Natural killer cell treated with Interleukin-12 subunit alpha and Interleukin-12 subunit beta and Interleukin-15 and Interleukin-18, amount 100 ng/mL, for 72 hours (primary cell): ENCODE results near the gene TNK2. TPM values are rescaled to one million over a fixed set of nuclear protein-coding genes. Genes with fewer than 3 reads are reported as not detected.
"Not testable (repeated sequence)": the region's sequence is repeated elsewhere in the genome, so short reads cannot be mapped to it uniquely, and the experiment has no call there.

ENCODE experiments used
- ATAC-seq, 2 donors: fragments of 150-1000 bp; cut with Tn5 transposase in 1 of 2; sonication (Bioruptor Pico), chemical (Tn5 transposase) in 1 of 2; 2 replicates each; pipeline ENCODE4 v1.10.0; 2021
- DNase-seq: peaks from one replicate; pipeline ENCODE4 v3.0.0; 2022; ENCODE audit warnings: low spot score
- H3K27ac Mint-ChIP-seq, 2 donors: 1 replicate in 1 of 2; 2 replicates in 1 of 2; pipeline ENCODE4 v1.8.0; 2022; ENCODE audit warnings: mixed read lengths in 2 of 2, mild to moderate bottlenecking in 1 of 2, moderate library complexity in 1 of 2
- H3K27me3 Mint-ChIP-seq, 2 donors: 1 replicate in 1 of 2; 2 replicates in 1 of 2; pipeline ENCODE4 v1.8.0; 2022; ENCODE audit warnings: mixed read lengths in 2 of 2
- H3K36me3 Mint-ChIP-seq: one replicate; pipeline ENCODE4 v1.8.0; 2022; ENCODE audit warnings: mixed read lengths
- H3K4me1 Mint-ChIP-seq, 2 donors: 1 replicate in 1 of 2; 2 replicates in 1 of 2; pipeline ENCODE4 v1.8.0; 2022; ENCODE audit warnings: low read depth in 2 of 2, mixed read lengths in 2 of 2, mild to moderate bottlenecking in 1 of 2
- H3K4me3 Mint-ChIP-seq: one replicate; pipeline ENCODE4 v1.8.0; 2022; ENCODE audit warnings: mixed read lengths
- H3K9me3 Mint-ChIP-seq: 2 replicates; pipeline ENCODE4 v1.8.0; 2022; ENCODE audit warnings: mixed read lengths
- total RNA-seq, 2 donors: library from RNA; stranded (reverse); gene quantifications; one replicate each; pipeline ENCODE4 v1.2.3, GENCODE V29; 2022

Gene TNK2
- total RNA-seq, 2 donors from 2014 or later: 63.5 to 116 TPM

DNA sequence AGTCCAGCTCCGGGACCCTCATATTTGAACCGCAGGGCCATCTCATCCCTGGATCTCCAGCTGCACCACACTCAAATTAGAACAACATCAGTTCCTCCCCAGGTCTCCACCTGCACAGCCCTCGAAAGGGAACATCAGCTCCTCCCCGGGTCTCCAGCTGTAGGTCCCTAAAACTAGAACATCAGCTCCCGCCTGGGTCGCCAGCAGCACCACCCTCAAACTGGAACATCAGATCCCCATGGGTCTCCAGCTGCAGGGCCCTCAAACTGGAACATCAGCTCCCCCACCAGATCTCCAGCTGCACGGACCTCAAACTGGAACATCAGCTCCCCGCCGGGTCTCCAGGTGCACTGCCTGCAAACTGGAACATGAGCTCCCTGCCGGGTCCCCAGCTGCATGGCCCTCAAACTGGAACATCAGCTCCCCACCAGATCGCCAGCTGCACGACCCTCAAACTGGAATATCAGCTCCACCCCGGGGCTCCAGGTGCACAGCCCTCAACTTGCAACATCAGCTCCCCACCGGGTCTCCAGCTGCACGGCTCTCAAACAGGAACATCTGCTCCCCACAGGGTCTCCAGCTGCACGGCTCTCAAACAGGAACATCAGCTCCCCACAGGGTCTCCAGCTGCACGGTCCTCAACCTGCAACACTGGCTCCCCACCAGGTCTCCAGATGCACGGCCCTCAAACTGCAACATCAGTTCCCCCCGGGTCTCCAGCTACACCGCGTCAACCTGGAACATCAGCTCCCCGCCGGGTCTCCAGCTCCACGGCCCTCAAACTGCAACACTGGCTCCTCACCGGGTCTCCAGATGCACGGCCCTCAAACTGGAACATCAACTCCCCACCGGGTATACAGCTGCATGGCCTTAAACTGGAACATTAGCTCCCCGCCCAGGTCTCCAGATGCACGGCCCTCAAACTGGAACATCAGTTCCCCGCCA is 31.4 kb upstream of the TNK2 start:
- H3K4me1 Mint-ChIP-seq: peaks cover 4 to 23% of the 10 kb centered on the region in 2 donors
- ATAC-seq, DNase-seq: not testable (repeated sequence)

DNA sequence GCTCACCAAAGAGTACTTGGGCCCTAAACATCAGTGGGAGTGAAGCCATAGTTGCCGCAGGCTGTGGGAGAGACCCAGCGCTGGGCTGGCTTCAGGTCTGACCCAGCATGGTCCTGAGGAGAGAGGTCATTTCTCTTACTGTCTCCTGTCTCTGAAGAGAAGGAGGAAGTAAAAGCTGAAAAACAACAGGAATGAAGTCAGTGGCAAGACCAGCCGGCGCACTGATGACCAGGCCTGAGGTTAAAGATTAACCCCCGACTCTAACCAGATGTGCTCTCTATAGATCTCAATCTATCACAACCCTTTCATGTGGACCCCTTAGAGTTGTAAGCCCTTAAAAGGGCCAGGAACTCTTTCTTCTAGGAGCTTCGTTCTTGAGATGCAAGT is 24.7 kb upstream of the TNK2 start:
- not testable (repeated sequence) for H3K9me3 Mint-ChIP-seq, H3K36me3 Mint-ChIP-seq

More for the DNA sequence above, 31.4 kb upstream of the TNK2 start:
- not testable (repeated sequence) for H3K27ac Mint-ChIP-seq, H3K4me3 Mint-ChIP-seq, H3K9me3 Mint-ChIP-seq, H3K27me3 Mint-ChIP-seq
- H3K36me3 Mint-ChIP-seq: peaks cover 11% of the 10 kb centered on the region

DNA sequence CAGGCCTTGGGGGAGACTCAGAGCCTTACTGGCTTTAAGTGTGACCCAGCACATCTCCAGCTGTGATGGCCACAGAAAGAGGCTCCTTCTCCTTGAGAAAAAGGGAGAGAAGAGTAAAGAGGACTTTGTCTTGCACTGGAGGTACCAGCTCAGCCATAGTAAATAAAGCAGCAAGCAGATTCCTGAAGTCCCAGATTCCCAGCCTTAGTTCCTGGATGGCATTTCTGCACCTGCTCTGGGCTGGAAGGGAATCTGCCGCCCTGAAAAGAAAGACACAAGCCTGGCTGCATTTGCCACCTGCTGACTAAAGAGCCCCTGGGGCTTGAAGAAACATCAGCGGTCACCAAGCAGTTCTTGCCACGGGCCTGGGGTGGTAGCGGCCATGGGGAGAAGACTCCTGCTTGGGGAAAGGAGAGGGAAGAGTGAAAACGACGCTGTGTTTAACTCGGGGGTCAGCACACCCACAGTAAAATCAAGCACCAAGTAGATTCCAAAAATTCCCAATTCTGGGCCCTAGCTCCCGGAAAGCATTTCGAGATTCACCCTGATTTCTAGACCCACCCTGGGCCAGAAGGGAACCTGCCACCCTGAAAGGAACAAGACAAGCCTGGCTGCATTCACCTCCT is 24.2 kb upstream of the TNK2 start:
- DNase-seq (no peak), ATAC-seq (no peak)
- Mint-ChIP-seq H3K36me3 (no peaks in the 10 kb centered on the region), H3K27ac (no peak overlapping the region), H3K9me3 (no peaks in the 10 kb centered on the region), H3K27me3 (no peaks in the 10 kb centered on the region), H3K4me3 (no peak overlapping the region), H3K4me1 (no peaks in the 10 kb centered on the region)

More for the DNA sequence above, 24.7 kb upstream of the TNK2 start:
- H3K4me3 Mint-ChIP-seq, H3K4me1 Mint-ChIP-seq, ATAC-seq, H3K27ac Mint-ChIP-seq, DNase-seq, H3K27me3 Mint-ChIP-seq: not testable (repeated sequence)

DNA sequence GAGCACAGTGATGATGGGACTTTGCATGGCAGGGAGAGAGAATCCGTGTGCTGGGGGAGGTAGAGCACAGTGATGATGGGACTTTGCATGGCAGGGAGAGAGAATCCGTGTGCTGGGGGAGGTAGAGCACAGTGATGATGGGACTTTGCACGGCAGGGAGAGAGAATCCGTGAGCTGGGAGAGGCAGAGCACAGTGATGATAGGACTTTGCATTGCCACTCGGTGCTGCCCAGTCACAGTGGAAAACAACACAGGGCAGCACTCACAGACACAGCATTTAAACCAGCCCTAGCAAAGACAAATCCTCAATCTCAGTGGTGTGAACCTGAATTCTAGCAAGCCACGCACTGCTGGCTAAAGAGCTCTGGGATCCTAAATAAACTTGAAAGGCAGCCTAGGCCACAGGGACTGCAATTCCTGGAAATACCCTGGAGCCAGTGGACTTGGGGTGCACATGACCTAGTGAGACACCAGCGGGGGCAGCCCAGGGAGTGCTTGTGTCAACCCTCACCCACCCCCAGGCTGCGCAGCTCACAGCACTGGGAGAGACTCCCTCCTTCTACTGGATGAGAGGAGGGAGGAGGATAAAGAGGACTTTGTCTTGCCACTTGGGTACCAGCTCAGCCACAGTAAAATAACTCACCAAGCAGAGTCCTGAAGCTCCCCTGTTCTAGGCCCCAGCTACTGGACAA is 23.4 kb upstream of the TNK2 start:
- ATAC-seq (no peak), DNase-seq (no peak)
- no peaks in the 10 kb centered on the region for H3K27me3 Mint-ChIP-seq
- H3K36me3 Mint-ChIP-seq: no peaks in the 10 kb centered on the region
- H3K4me3 Mint-ChIP-seq: no peak overlapping the region
- no peak overlapping the region for H3K27ac Mint-ChIP-seq
- no peaks in the 10 kb centered on the region for H3K9me3 Mint-ChIP-seq
- no peaks in the 10 kb centered on the region for H3K4me1 Mint-ChIP-seq

DNA sequence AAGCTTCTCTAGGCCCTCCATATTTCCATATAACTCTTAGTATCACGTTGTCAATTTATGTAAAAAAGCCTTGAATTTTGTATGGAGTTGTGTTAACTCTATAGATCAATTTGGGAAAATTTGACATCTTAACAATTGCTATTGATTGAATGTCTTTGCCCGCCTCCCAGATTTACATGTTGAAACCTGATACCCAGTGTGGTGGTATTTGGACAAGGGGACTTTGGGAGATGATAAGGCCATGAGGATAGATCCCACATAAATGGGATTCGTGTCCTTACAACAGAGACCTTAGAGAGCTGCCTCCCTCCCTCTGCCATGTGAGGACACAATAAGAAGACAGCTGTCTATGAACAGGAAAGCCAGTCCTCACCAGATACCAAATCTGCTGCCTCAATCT is 21.1 kb upstream of the TNK2 start:
- no peaks in the 10 kb centered on the region for H3K9me3 Mint-ChIP-seq
- no peaks in the 10 kb centered on the region for H3K4me1 Mint-ChIP-seq
- H3K4me3 Mint-ChIP-seq: no peak overlapping the region
- ATAC-seq (no peak), DNase-seq (no peak)
- no peaks in the 10 kb centered on the region for H3K27me3 Mint-ChIP-seq
- no peaks in the 10 kb centered on the region for H3K36me3 Mint-ChIP-seq
- no peak overlapping the region for H3K27ac Mint-ChIP-seq

DNA sequence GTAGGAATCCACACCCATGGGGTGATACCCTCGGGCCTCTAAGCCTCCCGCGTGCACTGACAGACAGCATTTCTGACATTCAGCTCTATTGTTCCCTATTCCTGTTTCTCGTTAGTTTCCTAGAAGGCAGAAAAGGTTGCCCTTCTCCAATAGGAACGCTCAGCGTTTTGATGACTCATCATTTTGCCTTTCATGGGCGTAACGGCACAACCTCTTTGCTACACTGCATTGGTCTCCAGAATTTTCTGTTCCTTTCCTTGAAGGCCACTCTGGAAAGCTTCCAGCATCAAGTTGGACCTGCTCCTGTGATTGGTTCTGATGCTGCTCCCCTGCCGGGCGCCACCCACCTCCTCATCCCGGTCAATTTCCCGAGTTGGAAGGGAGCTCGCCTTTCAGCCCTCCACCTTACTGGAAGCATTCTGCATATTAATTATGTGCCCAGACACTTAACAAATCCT is 13.0 kb upstream of the TNK2 start:
- Mint-ChIP-seq H3K9me3 (no peaks in the 10 kb centered on the region), H3K27me3 (peaks cover 2 to 6% of the 10 kb centered on the region in 2 donors), H3K27ac (no peak overlapping the region), H3K4me1 (no peaks in the 10 kb centered on the region), H3K4me3 (no peak overlapping the region), H3K36me3 (no peaks in the 10 kb centered on the region)
- ATAC-seq (no peak), DNase-seq (no peak)

DNA sequence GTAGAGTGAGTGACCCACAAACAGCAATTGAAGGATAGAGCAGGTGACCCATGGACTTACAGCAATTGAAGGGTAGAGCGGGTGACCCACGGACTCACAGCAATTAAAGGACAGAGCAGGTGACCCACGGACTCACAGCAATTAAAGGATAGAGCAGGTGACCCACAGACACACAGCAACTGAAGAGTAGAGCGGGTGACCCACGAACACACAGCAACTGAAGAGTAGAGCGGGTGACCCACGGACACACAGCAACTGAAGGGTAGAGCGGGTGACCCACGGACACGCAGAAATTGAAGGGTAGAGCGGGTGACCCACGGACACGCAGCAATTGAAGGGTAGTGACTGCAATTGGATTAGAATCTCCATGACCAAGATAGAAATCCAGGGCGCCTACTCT is 9.8 kb upstream of the TNK2 start:
- no peaks in the 10 kb centered on the region for H3K36me3 Mint-ChIP-seq
- H3K4me1 Mint-ChIP-seq: peaks cover 6 to 8% of the 10 kb centered on the region in 2 donors
- no peaks in the 10 kb centered on the region for H3K9me3 Mint-ChIP-seq
- no peak for ATAC-seq
- H3K4me3 Mint-ChIP-seq: no peak overlapping the region
- H3K27ac Mint-ChIP-seq: no peak overlapping the region
- peaks cover 2 to 8% of the 10 kb centered on the region in 2 donors for H3K27me3 Mint-ChIP-seq
- DNase-seq: peak; percentile 25

DNA sequence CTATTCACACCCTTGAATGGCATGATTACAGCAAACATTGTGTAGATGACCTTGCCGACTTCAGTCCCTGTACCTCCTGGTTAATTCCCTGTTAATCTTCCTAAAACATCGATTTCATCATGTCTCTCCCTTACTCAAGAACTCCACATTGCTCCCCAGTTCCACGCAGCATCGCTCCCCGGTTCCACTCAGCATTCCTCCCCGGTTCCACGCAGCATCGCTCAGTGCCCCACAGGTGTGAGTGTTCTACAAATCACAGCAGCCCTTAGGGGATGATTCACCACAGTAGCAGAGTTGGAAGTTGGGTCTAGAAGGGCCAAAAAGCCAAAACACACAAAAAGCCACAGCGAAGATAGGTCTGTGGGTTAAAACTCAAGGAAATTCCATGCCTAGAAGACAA is 8.6 kb upstream of the TNK2 start:
- DNase-seq: peak; percentile 23
- peaks cover 6 to 8% of the 10 kb centered on the region in 2 donors for H3K4me1 Mint-ChIP-seq
- H3K27ac Mint-ChIP-seq: no peak overlapping the region
- peaks cover 2 to 8% of the 10 kb centered on the region in 2 donors for H3K27me3 Mint-ChIP-seq
- no peak for ATAC-seq
- no peak overlapping the region for H3K4me3 Mint-ChIP-seq
- no peaks in the 10 kb centered on the region for H3K9me3 Mint-ChIP-seq
- no peaks in the 10 kb centered on the region for H3K36me3 Mint-ChIP-seq

DNA sequence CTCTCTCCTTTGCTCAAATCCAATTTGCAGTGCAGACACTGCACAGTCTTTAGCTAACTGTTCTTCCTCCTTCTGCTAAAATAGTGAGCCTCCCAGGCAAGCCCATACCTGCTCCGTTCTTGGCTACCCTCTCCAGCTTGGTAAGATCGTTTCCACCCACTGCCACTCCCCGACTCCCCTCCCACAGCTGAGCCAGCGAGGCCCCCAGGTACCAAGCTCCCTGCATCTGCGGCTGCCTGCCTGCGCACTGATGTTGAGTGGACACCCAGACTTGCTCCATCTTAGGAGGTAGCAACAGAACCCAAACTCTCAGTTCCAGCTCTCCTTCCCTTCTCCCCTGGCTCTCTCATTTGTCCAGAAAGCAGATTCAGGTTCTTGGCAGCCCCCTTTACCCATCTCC is 7.9 kb upstream of the TNK2 start:
- Mint-ChIP-seq H3K27ac (no peak overlapping the region), H3K4me1 (peaks cover 6 to 8% of the 10 kb centered on the region in 2 donors), H3K9me3 (no peaks in the 10 kb centered on the region), H3K27me3 (peaks cover 2 to 8% of the 10 kb centered on the region in 2 donors), H3K36me3 (no peaks in the 10 kb centered on the region), H3K4me3 (no peak overlapping the region)
- ATAC-seq (no peak), DNase-seq (peak; percentile 6)

DNA sequence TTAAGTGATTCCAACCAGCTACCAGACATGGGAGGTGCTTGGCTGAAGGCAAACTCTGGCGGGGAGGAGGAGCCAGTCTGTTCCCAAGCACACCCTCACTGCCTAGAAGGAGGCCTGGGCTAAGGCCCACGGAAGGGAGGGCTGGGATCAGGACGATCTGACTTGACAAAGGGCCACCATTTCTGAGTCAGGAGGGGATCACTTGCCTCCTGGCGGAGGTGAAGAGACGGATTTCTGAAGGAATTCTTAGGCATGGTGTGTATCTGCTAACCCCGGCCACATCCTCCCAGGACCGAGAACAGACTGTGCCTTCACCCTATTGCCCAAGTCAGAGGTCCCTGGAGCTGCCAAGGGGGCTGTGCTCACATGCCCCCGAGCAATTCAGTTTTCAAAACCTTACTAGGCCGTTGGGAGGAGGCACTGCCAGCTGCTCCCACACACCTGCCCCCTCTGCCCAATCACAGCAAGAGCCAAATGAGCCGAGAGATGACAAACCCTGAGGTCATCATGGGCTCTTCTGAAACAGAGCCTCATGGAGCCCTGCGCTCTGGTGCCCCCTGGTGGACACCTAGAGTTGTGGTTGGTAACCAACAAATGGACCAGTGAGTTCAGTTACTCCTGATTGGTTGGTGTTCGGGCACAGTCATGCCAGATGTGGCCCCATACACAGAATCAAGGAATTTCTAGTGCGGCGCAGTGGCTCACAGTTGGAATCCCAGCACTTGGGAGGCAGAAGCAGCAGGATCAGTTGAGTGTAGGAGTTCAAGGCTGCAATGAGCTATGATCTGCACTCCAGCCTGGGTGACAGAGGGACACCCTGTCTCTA is 6.5 kb upstream of the TNK2 start:
- peaks cover 2 to 8% of the 10 kb centered on the region in 2 donors for H3K27me3 Mint-ChIP-seq
- no peak overlapping the region for H3K4me3 Mint-ChIP-seq
- H3K9me3 Mint-ChIP-seq: no peaks in the 10 kb centered on the region
- H3K4me1 Mint-ChIP-seq: peaks cover 6 to 8% of the 10 kb centered on the region in 2 donors
- H3K27ac Mint-ChIP-seq: peak overlapping the region; percentile 55 to 70
- DNase-seq (peak; percentile 94), ATAC-seq (peak; percentile 96 to 97)
- no peaks in the 10 kb centered on the region for H3K36me3 Mint-ChIP-seq

DNA sequence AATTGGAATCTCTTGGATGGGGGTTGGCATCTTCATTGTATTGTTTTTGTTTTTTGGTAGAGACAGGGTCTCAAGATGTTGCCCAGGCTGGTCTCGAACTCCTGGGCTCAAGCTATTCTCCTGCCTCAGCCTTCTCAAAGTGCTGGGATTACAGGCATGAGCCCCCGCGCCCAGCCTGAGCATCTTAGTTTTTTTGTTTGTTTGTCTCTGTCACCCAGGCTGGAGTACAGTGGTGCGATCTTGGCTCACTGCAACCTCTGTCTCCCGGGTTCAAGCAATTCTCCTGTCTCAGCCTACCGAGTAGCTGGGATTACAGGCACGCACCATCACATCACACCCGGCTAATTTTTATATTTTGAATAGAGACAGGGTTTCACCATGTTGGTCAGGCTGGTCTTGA is 5.8 kb upstream of the TNK2 start:
- not testable (repeated sequence) for ATAC-seq, H3K27me3 Mint-ChIP-seq, H3K4me1 Mint-ChIP-seq, H3K9me3 Mint-ChIP-seq, H3K36me3 Mint-ChIP-seq, H3K4me3 Mint-ChIP-seq
- peak overlapping the region in 1 of 2 donors; percentile 70 for H3K27ac Mint-ChIP-seq
- DNase-seq: peak; percentile 29

DNA sequence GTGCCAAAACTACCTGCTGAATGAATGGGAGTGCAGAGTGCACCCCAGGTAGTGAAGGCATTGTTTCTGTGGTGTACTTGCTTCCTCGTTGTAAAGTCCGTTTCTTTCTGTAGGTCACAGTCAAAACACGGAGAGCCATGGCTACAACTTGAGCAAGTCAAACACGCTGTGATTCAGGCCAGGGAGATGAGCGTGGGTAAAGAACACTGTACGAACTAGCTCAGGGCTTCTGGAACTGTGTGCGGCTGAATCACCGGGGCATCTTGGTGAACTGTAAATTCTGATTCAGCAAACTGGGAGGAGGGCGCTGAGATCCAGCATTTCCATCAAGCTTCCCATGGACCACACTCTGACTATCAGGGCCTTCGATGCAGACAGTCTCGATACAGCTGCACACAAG is 5.0 kb upstream of the TNK2 start:
- Mint-ChIP-seq H3K4me3 (no peak overlapping the region), H3K36me3 (no peaks in the 10 kb centered on the region), H3K9me3 (no peaks in the 10 kb centered on the region), H3K27me3 (peaks cover 2 to 8% of the 10 kb centered on the region in 2 donors), H3K27ac (no peak overlapping the region), H3K4me1 (peaks cover 7 to 9% of the 10 kb centered on the region in 2 donors)
- DNase-seq (peak; percentile 10), ATAC-seq (no peak)

DNA sequence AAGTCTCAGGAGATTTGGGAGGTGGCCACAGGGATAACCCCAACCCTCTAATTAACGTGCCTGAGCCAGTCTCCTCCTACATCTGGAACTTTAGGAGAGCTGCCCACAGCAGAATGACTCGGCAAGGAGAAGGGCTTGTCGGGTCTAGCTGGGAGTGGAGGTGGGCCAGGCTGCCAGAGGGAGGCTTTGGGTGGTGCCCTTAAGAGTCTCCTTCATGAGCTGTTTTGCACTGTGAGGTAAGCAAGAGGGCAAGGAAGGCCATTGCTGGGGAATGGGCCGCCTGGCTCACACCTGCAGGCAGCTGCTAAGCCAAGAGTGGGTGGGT is 3.6 kb upstream of the TNK2 start:
- Mint-ChIP-seq H3K9me3 (no peaks in the 10 kb centered on the region), H3K27ac (no peak overlapping the region), H3K36me3 (no peaks in the 10 kb centered on the region), H3K27me3 (peaks cover 2 to 7% of the 10 kb centered on the region in 2 donors), H3K4me1 (peaks cover 18 to 21% of the 10 kb centered on the region in 2 donors), H3K4me3 (no peak overlapping the region)
- DNase-seq: peak; percentile 10
- ATAC-seq: no peak
